IMR-90 (cell line): Measurements from ENCODE around the gene STXBP6. TPM values are rescaled to one million over a fixed set of nuclear protein-coding genes. Genes with fewer than 3 reads are reported as not detected.

ENCODE experiments used
- ATAC-seq: fragments of 200-7000 bp; cut with Tn5 transposase; 2 replicates; pipeline ENCODE4 v1.9.1; 2020; ENCODE audit warnings: low read depth, mild to moderate bottlenecking, moderate library complexity
- BruUV-seq: library from RNA; stranded (reverse); fragments of 400-500 nt; replicated peaks from 2 replicates; lab custom pipeline; 2021; lab: Mats Ljungman, UMichigan
- CTCF ChIA-PET: fragments of 300-600 bp; formaldehyde crosslinking; extraction: SDS; loops from one replicate; lab custom pipeline; 2021; ENCODE audit warnings: antibody characterized with exemption; lab: Yijun Ruan, JAX
- POLR2A ChIA-PET: fragments of 300-600 bp; sonication (Branson Sonifier 250); formaldehyde crosslinking; loops from one replicate; lab custom pipeline; 2022; ENCODE audit warnings: antibody characterized with exemption; ENCODE audit not compliant: unreplicated experiment; lab: Charles Lee
- DNase-seq: peaks from one replicate; pipeline ENCODE4 v3.0.0; 2013
- H2AFZ ChIP-seq: replicated peaks from 2 replicates; pipeline ENCODE3; 2013; ENCODE audit warnings: low read length, mild to moderate bottlenecking; ENCODE audit not compliant: poor library complexity
- H2AK5ac ChIP-seq: 2 replicates; pipeline ENCODE4 v1.6.1; 2013; ENCODE audit warnings: low read depth, low read length, inconsistent platforms
- H2AK9ac ChIP-seq: replicated peaks from 2 replicates; pipeline ENCODE3; 2013; ENCODE audit warnings: mild to moderate bottlenecking, low read depth, low read length, moderate library complexity; ENCODE audit not compliant: poor library complexity
- H2BK120ac ChIP-seq: 2 replicates; pipeline ENCODE4 v1.6.1; 2013; ENCODE audit warnings: low read depth, low read length, inconsistent platforms
- H2BK15ac ChIP-seq: 3 replicates; pipeline ENCODE4 v1.6.1; 2013; ENCODE audit warnings: low read depth, low read length, inconsistent platforms
- H2BK20ac ChIP-seq: 2 replicates; pipeline ENCODE4 v1.6.1; 2013; ENCODE audit warnings: low read depth, mild to moderate bottlenecking, inconsistent platforms, low read length, moderate library complexity
- H2BK5ac ChIP-seq: 2 replicates; pipeline ENCODE4 v1.6.1; 2013; ENCODE audit warnings: mild to moderate bottlenecking, low read depth, low read length, inconsistent platforms; ENCODE audit not compliant: poor library complexity, severe bottlenecking
- H3K14ac ChIP-seq: replicated peaks from 2 replicates; pipeline ENCODE4 v1.6.1; 2013; ENCODE audit warnings: low read depth, low read length, inconsistent platforms
- H3K18ac ChIP-seq: 2 replicates; pipeline ENCODE4 v1.6.1; 2013; ENCODE audit warnings: low read depth, low read length, control low read depth
- H3K23ac ChIP-seq: 2 replicates; pipeline ENCODE4 v1.6.1; 2013; ENCODE audit warnings: low read depth, low read length, inconsistent platforms
- H3K27ac ChIP-seq: 2 replicates; pipeline ENCODE4 v1.5.1; 2013; ENCODE audit warnings: mild to moderate bottlenecking, control low read depth, low read length; ENCODE audit not compliant: insufficient read depth
- H3K27me3 ChIP-seq: 2 replicates; pipeline ENCODE4 v1.6.1; 2013; ENCODE audit warnings: low read length; ENCODE audit not compliant: control insufficient read depth, insufficient read depth
- H3K36me3 ChIP-seq: 2 replicates; pipeline ENCODE4 v1.6.1; 2013; ENCODE audit warnings: low read length, mixed read lengths; ENCODE audit not compliant: control insufficient read depth, insufficient read depth
- H3K4ac ChIP-seq: 2 replicates; pipeline ENCODE4 v1.6.1; 2013; ENCODE audit warnings: low read depth, low read length, inconsistent platforms
- H3K4me1 ChIP-seq: 2 replicates; pipeline ENCODE4 v1.6.1; 2013; ENCODE audit warnings: low read length, mixed read lengths; ENCODE audit not compliant: control insufficient read depth, insufficient read depth
- H3K4me2 ChIP-seq: 2 replicates; pipeline ENCODE4 v1.6.1; 2013; ENCODE audit warnings: low read depth, mild to moderate bottlenecking, control low read depth, low read length, moderate library complexity
- H3K4me3 ChIP-seq: 2 replicates; pipeline ENCODE4 v1.5.1; 2013; ENCODE audit warnings: low read depth, mild to moderate bottlenecking, control low read depth, low read length, moderate library complexity; ENCODE audit not compliant: insufficient read depth
- H3K56ac ChIP-seq: 2 replicates; pipeline ENCODE4 v1.6.1; 2013; ENCODE audit warnings: low read length, inconsistent platforms; ENCODE audit not compliant: insufficient read depth; ENCODE audit errors: extremely low read depth
- H3K79me1 ChIP-seq, 2 experiments: 2 replicates each; pipeline ENCODE4 v1.6.1; 2013; ENCODE audit warnings: low read length in 2 of 2, inconsistent platforms in 1 of 2, low read depth in 1 of 2
- H3K9ac ChIP-seq: 2 replicates; pipeline ENCODE4 v1.6.1; 2013; ENCODE audit warnings: low read depth, low read length, control low read depth
- H3K9me1 ChIP-seq: 2 replicates; pipeline ENCODE4 v1.6.1; 2013; ENCODE audit warnings: low read length, inconsistent platforms; ENCODE audit not compliant: insufficient read depth
- H3K9me3 ChIP-seq: 2 replicates; pipeline ENCODE4 v1.6.1; 2013; ENCODE audit warnings: low read length; ENCODE audit not compliant: control insufficient read depth, insufficient read depth
- H4K20me1 ChIP-seq: 2 replicates; pipeline ENCODE4 v1.6.1; 2013; ENCODE audit warnings: low read length, inconsistent platforms; ENCODE audit not compliant: insufficient read depth
- H4K5ac ChIP-seq: 2 replicates; pipeline ENCODE4 v1.6.1; 2013; ENCODE audit warnings: mild to moderate bottlenecking, low read depth, low read length, control low read depth
- H4K8ac ChIP-seq, 2 experiments: 2 replicates each; pipeline ENCODE4 v1.6.1; 2013; ENCODE audit warnings: low read depth in 2 of 2, low read length in 2 of 2, control low read depth in 1 of 2, inconsistent platforms in 1 of 2
- H4K91ac ChIP-seq: 2 replicates; pipeline ENCODE4 v1.6.1; 2013; ENCODE audit warnings: low read depth, low read length, inconsistent platforms; ENCODE audit not compliant: insufficient read depth
- BHLHE40 ChIP-seq: fragments of 150-350 bp; IDR thresholded peaks from 2 replicates; pipeline ENCODE4 v1.6.1; 2016; ENCODE audit warnings: mild to moderate bottlenecking, low read depth, low read length
- CEBPB ChIP-seq: IDR thresholded peaks from 2 replicates; pipeline ENCODE4 v1.6.1; 2012; ENCODE audit warnings: low read depth, low read length, improper control_type of control experiment
- CTCF ChIP-seq: conservative IDR thresholded peaks from 2 replicates; pipeline ENCODE4 v1.5.1; 2012; ENCODE audit warnings: mild to moderate bottlenecking, low read depth, low read length, improper control_type of control experiment
- ELK1 ChIP-seq: fragments of 150-350 bp; IDR thresholded peaks from 2 replicates; pipeline ENCODE4 v1.6.1; 2016; ENCODE audit warnings: low read depth, mild to moderate bottlenecking, low read length, moderate library complexity, borderline replicate concordance
- FOS ChIP-seq: fragments of 150-350 bp; IDR thresholded peaks from 2 replicates; pipeline ENCODE4 v1.6.1; 2016; ENCODE audit warnings: low read depth, low read length
- MAFK ChIP-seq: IDR thresholded peaks from 2 replicates; pipeline ENCODE4 v1.6.1; 2012; ENCODE audit warnings: low read depth, low read length, improper control_type of control experiment
- MAZ ChIP-seq: IDR thresholded peaks from 2 replicates; pipeline ENCODE4 v1.6.1; 2012; ENCODE audit warnings: low read depth, mild to moderate bottlenecking, low read length, improper control_type of control experiment, moderate library complexity, borderline replicate concordance
- MXI1 ChIP-seq: IDR thresholded peaks from 2 replicates; pipeline ENCODE4 v1.6.1; 2012; ENCODE audit warnings: low read depth, mild to moderate bottlenecking, low read length, moderate library complexity, borderline replicate concordance
- NFE2L2 ChIP-seq: fragments of 150-350 bp; IDR thresholded peaks from 2 replicates; pipeline ENCODE4 v1.6.1; 2016; ENCODE audit warnings: low read depth, mild to moderate bottlenecking, low read length
- POLR2A ChIP-seq: IDR thresholded peaks from 2 replicates; pipeline ENCODE4 v1.6.1; 2012; ENCODE audit warnings: mild to moderate bottlenecking, low read depth, low read length
- RAD21 ChIP-seq: IDR thresholded peaks from 2 replicates; pipeline ENCODE4 v1.6.1; 2012; ENCODE audit warnings: low read length, improper control_type of control experiment
- RCOR1 ChIP-seq: IDR thresholded peaks from 2 replicates; pipeline ENCODE4 v1.6.1; 2012; ENCODE audit warnings: mild to moderate bottlenecking, low read length, improper control_type of control experiment; ENCODE audit not compliant: insufficient replicate concordance
- RFX5 ChIP-seq: IDR thresholded peaks from 2 replicates; pipeline ENCODE4 v1.8.0; 2012; ENCODE audit warnings: low read depth, mild to moderate bottlenecking, low read length, moderate library complexity
- SMC3 ChIP-seq: fragments of 150-350 bp; IDR thresholded peaks from 2 replicates; pipeline ENCODE4 v1.6.1; 2016; ENCODE audit warnings: low read depth, mild to moderate bottlenecking, antibody characterized with exemption, low read length, moderate library complexity
- USF2 ChIP-seq: fragments of 150-350 bp; IDR thresholded peaks from 2 replicates; pipeline ENCODE4 v1.6.1; 2017; ENCODE audit warnings: mild to moderate bottlenecking, antibody characterized with exemption, low read length, low read depth
- WGBS, 2 experiments: methylation state at CpG; one replicate each; pipeline versions ENCODE4 v1.1.5 to v1.1.7; 2013; ENCODE audit warnings: missing lambda C conversion rate in 2 of 2; ENCODE audit not compliant: insufficient read length in 1 of 2; ENCODE audit errors: extremely low coverage in 2 of 2; 5-methylcytosine and 5-hydroxymethylcytosine counted together
- dilution Hi-C: fragments of 300-500 bp; cut with HindIII; formaldehyde crosslinking; loops from one replicate; pipeline ENCODE4 v1.14.3; 2018; ENCODE audit warnings: low sequenced_read_pairs; ENCODE audit not compliant: unreplicated experiment
- in situ Hi-C: fragments of 300-500 bp; cut with MboI; formaldehyde crosslinking; loops from 3 replicates; pipeline ENCODE4 v1.14.3; 2019; ENCODE audit warnings: low sequenced_read_pairs, inconsistent platforms, mixed read lengths
- intact Hi-C: fragments of 100-400 bp; cut with micrococcal nuclease; formaldehyde crosslinking; loops from 2 replicates; pipeline ENCODE4 v1.10.0; 2022
- polyA plus RNA-seq, 3 experiments: library from polyadenylated mRNA; depleted of rRNA; stranded (reverse); fragments of >200 nt; gene quantifications; 2 replicates each; pipeline ENCODE4 v1.2.3, GENCODE V29; 2012; ENCODE audit warnings: low replicate concordance in 1 of 3
- total RNA-seq: library from RNA; depleted of rRNA; stranded (reverse); fragments of >200 nt; gene quantifications from 2 replicates; pipeline ENCODE4 v1.2.3, GENCODE V29; 2012

The STXBP6 gene
- total and polyA plus RNA-seq, 2 of the 4 experiments (the other 2 are of a cell fraction): 14.2 to 14.3 TPM

GRCh38 chr14:24954037-24954699 lies 95.8 kb downstream of the STXBP6 start:
- dilution Hi-C loops: no loop called here
- H2BK15ac ChIP-seq: 0 out of 3 replicates have a peak overlapping the region, but pooled peaks have one; percentile 6
- H4K20me1 ChIP-seq: no peaks in the 10 kb centered on the region
- WGBS, 2 experiments: no CpG with 5 or more reads among the region's 4 CpGs
- no peak overlapping the region for H3K18ac ChIP-seq
- in situ Hi-C loops: no loop called here
- H2AK9ac ChIP-seq: no peak overlapping the region
- H3K4me1 ChIP-seq: peaks cover 5% of the 10 kb centered on the region
- H3K27ac ChIP-seq: no peak overlapping the region
- 0 out of 4 replicates have a peak, but pooled peaks cover 0 to 2% of the 10 kb centered on the region in 2 experiments for H3K79me1 ChIP-seq
- H2AK5ac ChIP-seq: 0 out of 2 replicates have a peak overlapping the region, but pooled peaks have one; percentile 33
- H4K8ac ChIP-seq: no peak overlapping the region
- no TSS peak for BruUV-seq
- H3K23ac ChIP-seq: no peak overlapping the region
- CTCF ChIA-PET: no interaction called here
- H3K14ac ChIP-seq: no peak overlapping the region
- no peaks in the 10 kb centered on the region for H3K9me3 ChIP-seq
- intact Hi-C loops: no loop called here
- no peak overlapping the region for H3K4me3 ChIP-seq
- no peak overlapping the region for H2BK5ac ChIP-seq
- no peak overlapping the region for H3K56ac ChIP-seq
- no peaks in the 10 kb centered on the region for H3K36me3 ChIP-seq
- H3K4ac ChIP-seq: peak overlapping the region; percentile 40; the same call in 1 of the 2 replicates
- H3K9me1 ChIP-seq: peaks cover 2% of the 10 kb centered on the region
- no peak overlapping the region for H2AFZ ChIP-seq
- no peak overlapping the region for H3K4me2 ChIP-seq
- H3K9ac ChIP-seq: no peak overlapping the region
- no peak overlapping the region for H4K5ac ChIP-seq
- H2BK20ac ChIP-seq: no peak overlapping the region
- H2BK120ac ChIP-seq: no peak overlapping the region
- no peak overlapping the region for H4K91ac ChIP-seq
- H3K27me3 ChIP-seq: no peaks in the 10 kb centered on the region
- POLR2A ChIA-PET: interaction anchor here (0.6 kb wide), 1 partner anchor 35 kb away, joined by 3 read pairs; no protein-coding TSS in a partner anchor
- ATAC-seq (no peak), DNase-seq (no peak)
- no peak for TF ChIP-seq POLR2A
- no peak for TF ChIP-seq MAZ
- TF ChIP-seq USF2: no peak
- TF ChIP-seq ELK1: no peak
- TF ChIP-seq BHLHE40: no peak
- no peak for TF ChIP-seq CTCF
- TF ChIP-seq CEBPB: no peak
- no peak for TF ChIP-seq NFE2L2
- no peak for TF ChIP-seq MXI1
- TF ChIP-seq RAD21: no peak
- no peak for TF ChIP-seq MAFK
- TF ChIP-seq SMC3: no peak
- TF ChIP-seq RCOR1: no peak
- TF ChIP-seq RFX5: no peak
- no peak for TF ChIP-seq FOS
